Measurements from ENCODE around the gene DOK6. TPM values are rescaled to one million over a fixed set of nuclear protein-coding genes. Genes with fewer than 3 reads are reported as not detected.

Gene DOK6
- total RNA-seq, 2 donors from 2014 or later: 0.45 to 0.46 TPM

DNA sequence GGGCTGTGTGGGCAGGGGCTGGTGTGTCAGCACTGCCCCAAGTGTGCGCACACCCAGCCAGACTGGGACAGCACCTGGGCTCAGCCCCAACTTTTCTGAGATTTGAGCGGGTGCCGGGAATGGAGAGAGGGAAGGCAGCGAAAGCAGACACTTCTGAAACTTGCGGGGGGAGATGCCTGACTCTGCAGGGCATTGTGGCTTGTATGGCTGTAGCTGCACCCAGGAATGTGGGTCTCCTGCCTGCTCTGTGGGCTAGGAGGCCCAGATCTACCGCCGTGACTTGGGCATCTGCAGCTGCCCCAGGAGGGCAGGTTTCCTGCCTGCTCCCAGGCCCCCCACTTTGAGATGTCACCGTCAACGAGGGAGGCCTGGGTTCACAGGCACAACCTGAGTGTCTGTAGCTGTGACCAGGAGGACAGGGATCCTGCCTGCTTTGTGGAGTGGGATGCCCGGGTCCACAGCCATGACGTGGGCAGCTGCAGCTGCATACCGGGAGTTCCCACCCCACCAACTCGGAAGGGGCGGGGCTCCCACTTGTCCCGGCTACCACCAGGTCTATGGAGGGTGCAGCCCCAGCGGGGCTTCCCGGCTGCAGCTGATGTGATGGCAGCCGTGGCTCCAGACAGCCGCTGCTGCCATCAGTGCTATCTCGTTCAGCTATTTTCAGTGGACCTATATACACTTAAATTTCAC is 95.3 kb downstream of the DOK6 start:
- intact Hi-C loops (cut with DNase I, micrococcal nuclease): no loop called here
- DNase-seq (no peak), ATAC-seq (no peak)

DNA sequence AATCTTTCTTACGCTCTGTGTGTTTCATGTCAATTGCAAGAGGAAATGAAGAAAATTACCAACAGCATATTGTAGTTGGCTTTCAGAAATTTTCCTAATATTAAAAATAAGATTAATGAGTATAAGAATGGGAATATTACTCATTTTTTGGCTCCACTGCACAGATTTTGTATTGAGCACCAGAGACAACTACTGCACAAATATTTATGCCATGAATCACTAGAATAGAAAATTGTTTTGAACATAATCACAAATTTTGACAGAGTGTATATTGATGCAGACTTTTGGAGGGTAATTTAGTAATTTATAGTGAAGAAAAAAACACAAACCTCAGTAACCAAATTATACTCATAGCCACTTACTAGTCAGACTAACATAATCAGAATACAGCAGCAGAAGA is 118.3 kb downstream of the DOK6 start:
- ATAC-seq: no peak
- no peak for DNase-seq
- intact Hi-C loops (cut with DNase I, micrococcal nuclease): no loop called here

DNA sequence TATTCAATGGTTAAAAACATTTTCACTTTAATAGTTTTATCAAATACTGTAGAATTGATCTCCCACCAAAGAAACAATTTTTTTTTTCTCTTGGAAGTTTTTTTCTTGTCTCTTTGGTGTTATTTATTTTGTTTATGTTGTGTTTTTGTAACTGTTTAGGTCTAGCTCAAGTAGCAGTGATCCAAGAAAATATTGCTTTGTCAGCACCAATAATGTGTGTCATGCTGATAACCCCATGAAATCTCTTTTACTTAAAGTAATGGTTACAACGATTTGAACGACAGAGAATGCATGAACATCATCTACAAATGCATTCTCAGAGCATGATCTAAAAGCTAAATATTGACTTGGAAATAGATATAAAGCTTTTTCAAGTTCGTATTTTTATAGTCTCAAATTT is 122.9 kb downstream of the DOK6 start:
- intact Hi-C loops (cut with DNase I, micrococcal nuclease): loop anchor here in 1 of 2 donors (5.0 kb wide), 1 partner anchor 41 kb away; no protein-coding TSS in a partner anchor
- no peak for ATAC-seq
- DNase-seq: no peak

DNA sequence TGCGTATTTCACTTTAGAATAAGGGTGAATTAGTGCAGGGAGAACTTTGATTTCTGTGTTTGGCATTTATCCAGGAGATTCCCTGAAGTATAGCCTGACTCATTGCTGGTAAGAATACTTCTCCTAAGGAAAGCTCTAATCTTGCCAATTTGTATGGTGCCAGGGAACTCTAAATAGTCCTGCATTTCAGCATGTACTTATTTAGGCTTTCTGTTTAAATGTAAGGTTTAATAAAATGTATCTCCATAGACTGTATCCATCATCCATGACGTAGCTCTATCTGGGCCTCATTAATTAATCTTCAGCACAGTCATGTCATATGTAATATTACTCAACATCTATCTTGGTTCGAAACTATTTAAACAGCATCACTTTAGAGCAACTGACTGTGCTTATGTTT is 127.7 kb downstream of the DOK6 start:
- ATAC-seq (no peak), DNase-seq (no peak)
- intact Hi-C loops (cut with DNase I, micrococcal nuclease): no loop called here

DNA sequence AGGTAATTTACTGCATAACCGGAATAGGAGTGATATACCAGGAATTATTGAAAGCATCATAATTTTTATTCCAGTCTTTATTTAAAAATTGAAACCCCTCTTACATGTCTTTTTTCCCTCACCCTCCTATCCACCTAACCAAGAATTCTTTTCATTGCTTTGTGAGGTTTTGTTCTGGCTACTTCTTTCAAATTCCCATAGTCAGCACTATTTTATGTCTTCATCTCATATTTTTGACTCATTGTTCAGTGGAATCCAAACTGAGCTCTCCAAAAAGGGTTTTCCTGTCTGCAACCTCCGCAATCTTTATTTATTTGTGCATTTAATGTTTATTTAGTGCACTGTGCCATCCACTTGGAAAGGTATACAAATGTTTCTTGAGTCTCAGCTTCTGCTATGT is 128.5 kb downstream of the DOK6 start:
- intact Hi-C loops (cut with DNase I, micrococcal nuclease): no loop called here
- DNase-seq: no peak
- ATAC-seq: no peak

DNA sequence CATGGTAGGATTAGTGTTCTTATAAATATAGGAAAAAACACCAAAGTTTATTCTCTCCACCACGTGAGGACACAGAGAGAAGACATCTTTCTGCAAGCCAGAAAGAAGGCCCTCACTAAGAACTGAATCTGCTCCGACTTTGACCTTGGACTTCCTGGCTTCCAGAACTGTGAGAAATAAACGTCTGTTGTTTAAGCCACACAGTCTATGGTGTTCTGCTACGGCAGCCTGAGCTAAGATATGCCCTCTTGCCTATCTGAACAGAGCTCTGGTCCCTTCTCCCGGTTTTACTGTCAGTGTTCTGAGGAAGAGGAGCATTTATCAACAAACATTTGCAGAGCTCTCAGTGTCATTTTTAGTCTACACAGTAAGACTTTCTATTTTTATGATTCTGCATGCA is 131.3 kb downstream of the DOK6 start:
- ATAC-seq: no peak
- intact Hi-C loops (cut with DNase I, micrococcal nuclease): no loop called here
- no peak for DNase-seq

DNA sequence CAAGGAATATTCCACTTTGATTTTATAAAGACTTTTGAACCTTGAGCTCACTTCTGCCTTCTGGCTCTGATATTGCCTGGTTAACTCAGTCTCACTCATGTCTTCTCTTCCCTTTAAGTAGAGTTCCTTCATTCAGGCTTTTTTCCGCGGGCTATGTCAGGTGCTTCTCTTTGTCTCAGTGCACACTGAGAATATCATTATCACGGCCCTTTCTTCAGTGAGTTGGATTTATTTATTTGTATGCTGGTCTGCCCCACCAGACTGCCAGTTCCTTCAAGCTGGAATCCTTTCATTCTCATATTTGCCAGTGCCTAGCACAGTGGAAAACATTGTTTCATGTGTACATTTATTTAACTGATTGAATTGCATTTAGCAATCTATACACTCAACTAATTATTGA is 136.5 kb downstream of the DOK6 start:
- intact Hi-C loops (cut with DNase I, micrococcal nuclease): no loop called here
- DNase-seq: no peak

DNA sequence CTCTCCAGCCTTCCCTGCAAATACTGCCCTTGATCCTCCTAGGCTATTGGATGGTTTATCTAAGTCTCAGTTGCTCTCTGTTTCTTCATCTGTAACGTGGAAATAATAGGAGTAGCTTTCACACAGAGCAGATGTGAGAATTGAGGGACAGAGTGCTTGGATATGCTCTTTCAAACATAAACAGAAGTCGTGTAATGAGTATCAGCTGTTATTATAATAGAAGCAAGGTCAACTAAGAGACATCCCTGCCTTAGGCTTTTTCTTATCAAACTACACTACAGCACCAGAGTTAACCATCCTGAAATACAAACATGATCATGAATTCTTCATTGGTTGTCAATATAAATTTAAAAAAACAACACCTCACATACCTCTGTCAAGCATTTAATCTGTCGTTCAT is 138.2 kb downstream of the DOK6 start:
- intact Hi-C loops (cut with DNase I, micrococcal nuclease): no loop called here
- DNase-seq: no peak
- ATAC-seq: no peak

More for the DNA sequence above, 136.5 kb downstream of the DOK6 start:
- no peak for ATAC-seq

DNA sequence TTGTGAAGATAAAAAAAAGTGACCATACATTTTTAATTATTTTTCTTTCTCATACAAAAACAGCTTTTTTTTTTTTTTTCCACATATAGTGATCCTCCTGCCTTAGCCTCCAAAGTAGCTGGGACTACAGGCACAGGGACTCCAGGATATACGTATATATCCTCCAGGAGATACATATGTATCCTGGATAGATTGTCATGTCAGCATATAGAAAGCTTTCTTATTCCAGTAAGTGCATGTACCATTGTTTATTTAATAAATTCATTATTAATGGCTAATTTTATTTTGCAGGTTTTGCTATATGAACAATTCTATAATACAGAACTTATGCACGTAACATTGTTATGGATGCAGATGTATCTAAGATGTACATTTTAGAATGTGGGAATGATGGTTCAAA is 138.7 kb downstream of the DOK6 start:
- intact Hi-C loops (cut with DNase I, micrococcal nuclease): no loop called here
- ATAC-seq: no peak

DNA sequence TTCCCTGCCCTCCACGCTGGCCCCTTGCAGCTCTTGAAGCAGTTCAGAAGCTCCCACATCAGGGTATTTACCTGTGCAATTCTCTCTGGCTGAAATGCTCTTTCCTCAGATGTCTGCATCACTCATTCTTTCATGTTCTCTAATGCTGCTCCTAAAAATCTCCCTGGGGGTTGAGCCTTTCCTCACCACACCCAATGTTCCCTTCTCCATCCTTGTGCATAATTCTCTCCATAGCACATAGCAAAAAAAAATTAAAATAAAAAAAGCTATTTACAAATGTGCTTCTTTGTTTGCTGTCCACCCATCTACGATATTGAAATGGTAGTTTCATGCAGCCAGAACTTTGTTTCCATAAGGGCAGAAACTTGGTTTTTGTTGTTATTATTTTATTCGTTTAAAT is 155.5 kb downstream of the DOK6 start:
- no peak for ATAC-seq
- no peak for DNase-seq
- intact Hi-C loops (cut with DNase I, micrococcal nuclease): no loop called here

More for the DNA sequence above, 138.7 kb downstream of the DOK6 start:
- DNase-seq: no peak

DNA sequence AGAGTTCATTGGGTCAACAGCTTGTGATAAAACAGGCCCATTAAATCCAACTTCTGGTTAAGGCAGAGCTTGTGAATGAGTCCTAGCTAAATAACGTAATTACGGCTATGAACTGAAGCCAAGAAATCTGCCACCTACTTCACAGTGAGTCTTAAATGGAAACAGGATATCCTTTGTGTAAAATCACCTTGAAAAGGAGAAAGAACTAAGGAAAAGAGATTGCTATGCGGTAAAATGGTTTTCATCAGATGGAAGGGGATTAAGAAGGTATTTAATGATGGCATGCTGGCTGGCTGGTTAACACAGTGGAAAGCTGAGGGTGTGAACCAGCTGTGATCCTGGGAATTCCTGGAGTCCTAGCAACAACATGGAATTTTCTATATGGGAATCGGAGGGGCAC is 156.6 kb downstream of the DOK6 start:
- DNase-seq (no peak), ATAC-seq (peak; percentile 34)

DNA sequence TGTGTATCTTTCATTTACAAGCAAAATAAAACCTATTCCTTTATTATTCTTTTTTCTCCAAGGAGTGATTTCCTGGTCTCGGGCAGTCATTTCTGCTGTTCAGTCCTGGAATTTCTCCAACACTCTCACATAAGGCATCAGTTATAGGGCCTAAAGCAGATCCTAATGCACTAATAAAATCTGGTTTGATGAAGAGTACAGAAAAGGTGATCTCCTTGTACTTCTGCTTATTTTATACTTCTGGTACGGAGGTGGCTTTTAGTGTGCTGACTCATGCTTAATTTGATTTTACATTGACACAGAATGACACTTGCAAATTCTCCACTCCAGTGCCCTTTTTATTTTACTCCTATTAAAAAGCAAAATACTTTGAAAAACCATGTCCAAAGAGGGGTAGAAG is 157.4 kb downstream of the DOK6 start:
- ATAC-seq (no peak), DNase-seq (no peak)
- intact Hi-C loops (cut with DNase I, micrococcal nuclease): no loop called here

More for the DNA sequence above, 156.6 kb downstream of the DOK6 start:
- intact Hi-C loops (cut with DNase I, micrococcal nuclease): no loop called here

DNA sequence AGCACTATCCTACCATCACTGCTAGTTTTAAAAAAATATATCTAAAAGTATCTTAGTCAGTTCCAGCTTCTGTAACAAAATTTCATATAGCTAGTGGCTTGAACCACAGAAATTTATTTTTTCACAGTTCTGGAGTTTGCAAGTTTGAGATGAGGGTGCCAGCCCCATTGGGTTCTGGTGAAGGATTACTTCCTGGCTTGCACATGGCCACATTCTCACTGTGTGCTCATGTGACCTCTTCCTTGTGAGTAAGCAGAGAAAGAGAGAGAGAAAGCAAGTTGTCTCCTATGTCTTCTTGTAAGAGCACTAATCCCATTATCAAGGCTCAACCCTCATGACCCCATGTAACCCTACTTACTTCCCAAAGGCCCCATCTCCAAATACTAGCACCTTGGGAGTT is 158.9 kb downstream of the DOK6 start:
- intact Hi-C loops (cut with DNase I, micrococcal nuclease): no loop called here
- no peak for DNase-seq
- ATAC-seq: no peak

DNA sequence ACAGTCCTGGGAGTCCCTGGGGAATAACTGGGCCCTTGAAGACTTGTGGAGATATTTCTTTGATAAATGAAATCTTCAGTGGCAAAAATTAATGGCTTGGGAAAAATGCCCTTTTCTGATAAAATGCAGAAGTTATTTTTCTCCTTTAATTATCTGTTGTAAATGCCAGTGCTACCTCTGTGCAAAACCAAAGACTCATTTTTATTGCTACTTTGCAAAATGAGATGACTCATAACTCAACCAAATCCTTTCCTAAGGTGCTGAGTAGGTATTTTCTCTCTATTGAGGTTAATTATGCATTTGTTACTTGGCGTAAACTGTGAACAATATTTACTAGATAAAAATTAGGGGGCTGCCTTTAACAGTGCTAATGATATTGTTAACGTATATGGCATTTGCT is 163.9 kb downstream of the DOK6 start:
- intact Hi-C loops (cut with DNase I, micrococcal nuclease): no loop called here
- DNase-seq (no peak), ATAC-seq (no peak)

DNA sequence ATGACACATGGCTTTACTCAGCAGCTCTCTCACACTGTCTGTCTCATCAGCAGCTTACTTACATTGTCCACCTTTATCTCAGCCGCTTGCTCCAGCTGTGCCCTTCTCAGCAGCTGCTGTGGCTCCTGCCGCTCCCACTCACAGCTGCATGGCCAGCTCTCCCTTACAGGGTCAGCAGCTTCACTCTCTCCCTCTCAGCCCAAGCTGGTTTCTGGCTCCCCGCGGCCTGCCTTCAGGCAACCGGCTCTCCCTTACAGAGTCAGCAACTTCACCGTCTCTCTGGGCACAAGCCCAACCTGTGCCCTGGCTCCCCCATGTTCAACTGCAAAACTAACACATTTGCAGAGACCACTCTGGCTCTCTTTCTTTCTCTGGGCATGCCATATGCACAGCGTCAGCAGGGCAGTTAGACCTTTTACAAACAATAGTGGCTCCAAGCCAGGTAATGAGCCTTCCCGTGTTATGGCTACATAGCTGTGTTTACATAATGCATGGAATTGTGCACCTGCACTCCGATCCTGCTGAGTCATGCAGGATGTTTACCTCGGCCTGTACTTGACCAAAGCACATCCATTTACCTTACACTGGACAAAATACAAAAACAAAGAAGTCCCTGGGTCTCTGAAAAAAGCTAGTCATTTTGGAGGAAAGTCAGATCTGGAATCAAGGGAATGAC is 167.3 kb downstream of the DOK6 start:
- ATAC-seq (no peak), DNase-seq (no peak)
- intact Hi-C loops (cut with DNase I, micrococcal nuclease): no loop called here

DNA sequence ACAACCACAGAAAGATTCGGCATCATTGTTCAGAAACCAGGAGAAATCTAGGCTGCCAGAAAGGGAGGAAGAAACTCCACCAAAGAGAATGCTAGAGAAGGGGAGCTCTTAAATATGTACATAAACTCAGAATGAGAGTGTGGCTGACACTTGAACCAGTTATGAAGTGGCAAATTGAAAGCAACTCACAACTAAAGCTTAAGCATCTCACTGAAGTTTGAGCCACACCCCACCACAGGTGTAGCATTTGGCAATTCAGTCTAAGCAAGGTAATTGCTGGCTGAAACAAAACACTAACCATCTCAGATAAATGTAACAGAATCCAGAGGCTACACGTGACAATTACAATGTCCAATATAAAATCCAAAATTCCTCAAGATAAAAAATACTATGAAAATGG is 168.4 kb downstream of the DOK6 start:
- intact Hi-C loops (cut with DNase I, micrococcal nuclease): no loop called here
- no peak for ATAC-seq

DNA sequence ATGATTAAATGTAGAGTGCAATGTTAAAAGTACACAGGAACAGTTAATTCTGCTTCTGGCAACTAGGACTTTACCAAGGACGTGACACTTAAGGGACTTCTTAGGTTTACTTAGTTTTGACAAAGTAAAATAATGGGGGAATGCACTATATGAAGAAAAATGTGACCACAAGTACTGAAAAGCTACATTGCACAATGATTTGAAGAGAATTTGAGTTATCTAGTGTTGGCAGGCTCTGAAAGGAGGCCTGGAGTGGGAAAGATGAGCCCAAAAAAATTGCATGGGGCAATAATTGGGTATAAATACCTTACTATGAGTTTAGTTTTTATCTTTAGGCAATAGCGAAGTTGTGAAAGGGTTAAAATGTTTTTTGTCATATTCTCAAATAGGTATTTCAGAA is 173.7 kb downstream of the DOK6 start:
- ATAC-seq (no peak), DNase-seq (no peak)
- intact Hi-C loops (cut with DNase I, micrococcal nuclease): no loop called here

More for the DNA sequence above, 168.4 kb downstream of the DOK6 start:
- DNase-seq: no peak

DNA sequence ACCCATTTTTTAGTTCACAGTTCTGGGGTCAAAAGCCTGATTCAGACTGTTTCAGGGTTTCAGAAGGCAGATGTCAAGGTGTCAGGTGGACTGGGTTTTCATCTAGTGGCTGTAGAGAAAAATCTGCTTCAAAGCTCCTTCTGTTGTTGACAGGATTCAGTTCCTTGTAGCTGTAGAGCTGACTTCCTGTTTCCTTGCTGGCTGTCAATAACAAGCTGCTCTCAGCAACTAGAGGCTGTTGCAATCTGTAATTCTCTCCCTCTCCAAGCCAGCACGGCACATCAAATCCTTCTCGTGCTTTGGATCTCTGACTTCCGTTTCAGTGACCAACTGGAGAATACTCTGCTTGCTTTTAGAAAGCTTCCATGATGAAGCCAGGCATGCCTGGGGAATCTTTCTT is 179.4 kb downstream of the DOK6 start:
- DNase-seq: no peak
- intact Hi-C loops (cut with DNase I, micrococcal nuclease): no loop called here
- no peak for ATAC-seq

DNA sequence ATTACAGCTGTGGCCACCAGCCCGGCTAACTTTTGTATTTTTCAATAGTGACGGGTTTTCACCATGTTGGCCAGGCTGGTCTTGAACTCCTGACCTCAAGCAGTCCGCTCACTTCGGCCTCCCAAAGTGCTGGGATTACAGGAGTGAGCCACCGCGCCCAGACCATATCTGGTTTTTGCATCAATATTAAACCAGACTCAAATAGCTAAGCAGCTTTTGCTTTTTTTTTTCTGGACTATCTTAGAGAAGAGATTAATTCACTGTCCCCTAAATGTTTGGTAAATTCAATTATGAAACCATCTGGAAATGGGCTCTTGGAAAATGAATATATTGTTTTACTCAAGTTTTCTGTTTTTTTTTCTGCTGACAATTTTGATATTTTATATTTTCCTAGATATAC is 183.7 kb downstream of the DOK6 start:
- ATAC-seq: no peak
- intact Hi-C loops (cut with DNase I, micrococcal nuclease): no loop called here
- no peak for DNase-seq

DNA sequence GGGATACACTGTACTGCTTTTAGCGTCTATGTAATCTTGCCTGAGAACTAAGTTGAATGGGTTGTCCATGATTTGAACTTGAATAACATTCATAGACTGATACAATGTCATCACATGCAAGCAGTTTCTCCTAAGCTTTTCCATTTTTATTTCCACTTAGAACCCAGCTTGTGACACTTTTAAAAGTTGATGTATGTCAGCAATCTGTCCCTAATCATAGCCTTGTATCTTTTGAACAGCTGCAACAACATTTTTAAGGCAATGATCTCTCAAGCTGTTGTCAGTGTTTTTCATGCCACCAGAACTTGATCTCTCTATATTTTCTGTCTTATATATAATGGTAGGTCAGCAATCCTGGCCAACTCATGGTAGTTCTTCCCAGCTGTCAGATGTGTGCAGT is 185.0 kb downstream of the DOK6 start:
- intact Hi-C loops (cut with DNase I, micrococcal nuclease): no loop called here
- DNase-seq (no peak), ATAC-seq (no peak)

DNA sequence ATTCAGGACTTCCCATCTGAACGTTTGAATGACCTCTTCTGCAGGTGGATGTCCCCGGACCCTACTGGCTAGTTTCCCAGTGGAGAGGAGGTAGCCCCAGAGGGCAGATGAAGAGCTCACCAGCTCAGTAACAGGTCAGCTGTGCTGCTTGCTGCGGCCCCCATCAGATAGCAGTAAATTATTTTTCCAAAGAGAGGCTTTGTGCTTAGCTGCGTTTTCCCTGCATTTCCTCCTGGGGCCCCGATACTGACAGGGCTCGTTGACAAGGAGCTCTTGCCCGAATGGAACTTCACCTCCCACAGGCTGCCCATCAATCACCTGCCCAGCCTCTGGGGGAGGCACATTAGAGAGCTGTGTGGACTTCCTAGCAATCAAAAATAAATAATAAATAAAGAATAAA is 185.8 kb downstream of the DOK6 start:
- intact Hi-C loops (cut with DNase I, micrococcal nuclease): no loop called here
- no peak for DNase-seq
- ATAC-seq: no peak
